ENCODE data around the gene SHROOM4.

DNA sequence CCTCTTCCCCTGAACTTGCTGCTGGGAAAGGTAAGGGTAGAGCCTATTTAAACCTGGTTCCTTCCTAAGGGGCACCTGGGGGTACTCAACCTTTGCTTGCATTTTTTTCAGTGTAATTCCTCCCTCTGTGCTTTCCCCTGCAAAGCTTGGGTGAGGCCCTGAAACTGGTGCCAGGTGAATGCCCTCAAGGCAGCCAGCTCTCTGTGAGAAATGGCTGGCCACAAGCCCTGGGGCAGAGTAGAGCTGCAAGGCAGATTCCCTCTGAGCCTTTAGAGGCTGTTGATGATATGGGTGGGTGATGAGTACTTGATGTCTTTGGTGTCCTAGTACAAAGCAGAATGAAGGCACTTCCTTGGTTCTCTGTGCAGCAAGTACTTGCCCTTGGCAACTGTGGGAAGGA is 217.9 kb downstream of the SHROOM4 start:
- TF ChIP-seq, protein P1, sequence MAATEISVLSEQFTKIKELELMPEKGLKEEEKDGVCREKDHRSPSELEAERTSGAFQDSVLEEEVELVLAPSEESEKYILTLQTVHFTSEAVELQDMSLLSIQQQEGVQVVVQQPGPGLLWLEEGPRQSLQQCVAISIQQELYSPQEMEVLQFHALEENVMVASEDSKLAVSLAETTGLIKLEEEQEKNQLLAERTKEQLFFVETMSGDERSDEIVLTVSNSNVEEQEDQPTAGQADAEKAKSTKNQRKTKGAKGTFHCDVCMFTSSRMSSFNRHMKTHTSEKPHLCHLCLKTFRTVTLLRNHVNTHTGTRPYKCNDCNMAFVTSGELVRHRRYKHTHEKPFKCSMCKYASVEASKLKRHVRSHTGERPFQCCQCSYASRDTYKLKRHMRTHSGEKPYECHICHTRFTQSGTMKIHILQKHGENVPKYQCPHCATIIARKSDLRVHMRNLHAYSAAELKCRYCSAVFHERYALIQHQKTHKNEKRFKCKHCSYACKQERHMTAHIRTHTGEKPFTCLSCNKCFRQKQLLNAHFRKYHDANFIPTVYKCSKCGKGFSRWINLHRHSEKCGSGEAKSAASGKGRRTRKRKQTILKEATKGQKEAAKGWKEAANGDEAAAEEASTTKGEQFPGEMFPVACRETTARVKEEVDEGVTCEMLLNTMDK (IDR thresholded peaks at IDR 0.05; ENCODE audit: borderline replicate concordance, insufficient read depth, low read depth, low read length, poor library complexity, severe bottlenecking) = no peak
- TF ChIP-seq NRF1 (conservative IDR thresholded peaks at IDR 0.05 in 1 of 2, IDR thresholded peaks at IDR 0.05 in 1 of 2) (no peak), FOXK1 (CRISPR knock-in tag; IDR thresholded peaks at IDR 0.05; ENCODE audit: borderline replicate concordance) (no peak), EP300 (IDR thresholded peaks at IDR 0.05; ENCODE audit: low read length) (no peak), HDAC2 (IDR thresholded peaks at IDR 0.05) (no peak), PHF21A (IDR thresholded peaks at IDR 0.05; ENCODE audit: borderline replicate concordance, low read depth) (no peak), RB1 (IDR thresholded peaks at IDR 0.05; ENCODE audit: low read depth) (no peak), TCF7L2 (IDR thresholded peaks at IDR 0.05; ENCODE audit: low read depth, low read length) (no peak), SAP30 (IDR thresholded peaks at IDR 0.05; ENCODE audit: borderline replicate concordance, insufficient read depth, low read depth, low read length, poor library complexity, severe bottlenecking) (no peak), ZNF696 (CRISPR knock-in tag; conservative IDR thresholded peaks at IDR 0.05) (no peak)

Measured in K562 (cell line).